ENCODE measurements around the gene ZCCHC24.
A peak's percentile ranks its signal among the peaks of the same experiment; 100 is the strongest.

Gene ZCCHC24

DNA sequence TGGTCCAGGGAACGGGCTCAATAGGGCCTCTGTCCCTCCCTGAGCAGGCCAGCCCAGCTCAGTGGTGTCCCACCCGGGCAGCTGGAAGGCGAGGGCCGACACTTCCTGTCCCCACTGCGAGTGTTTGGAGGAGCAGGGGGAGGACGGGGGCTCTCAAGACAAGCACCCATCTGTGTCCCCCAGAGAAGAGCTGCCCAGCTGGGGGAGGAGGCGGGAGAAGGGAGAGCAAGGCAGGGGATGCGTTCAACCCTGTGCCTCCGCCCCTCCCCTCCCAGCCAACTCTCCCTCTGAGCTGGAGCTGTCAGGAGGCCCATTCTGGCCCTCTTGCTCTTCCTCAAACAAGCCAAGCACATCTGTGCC is 35.7 kb downstream of the ZCCHC24 start:
- no peak for DNase-seq

DNA sequence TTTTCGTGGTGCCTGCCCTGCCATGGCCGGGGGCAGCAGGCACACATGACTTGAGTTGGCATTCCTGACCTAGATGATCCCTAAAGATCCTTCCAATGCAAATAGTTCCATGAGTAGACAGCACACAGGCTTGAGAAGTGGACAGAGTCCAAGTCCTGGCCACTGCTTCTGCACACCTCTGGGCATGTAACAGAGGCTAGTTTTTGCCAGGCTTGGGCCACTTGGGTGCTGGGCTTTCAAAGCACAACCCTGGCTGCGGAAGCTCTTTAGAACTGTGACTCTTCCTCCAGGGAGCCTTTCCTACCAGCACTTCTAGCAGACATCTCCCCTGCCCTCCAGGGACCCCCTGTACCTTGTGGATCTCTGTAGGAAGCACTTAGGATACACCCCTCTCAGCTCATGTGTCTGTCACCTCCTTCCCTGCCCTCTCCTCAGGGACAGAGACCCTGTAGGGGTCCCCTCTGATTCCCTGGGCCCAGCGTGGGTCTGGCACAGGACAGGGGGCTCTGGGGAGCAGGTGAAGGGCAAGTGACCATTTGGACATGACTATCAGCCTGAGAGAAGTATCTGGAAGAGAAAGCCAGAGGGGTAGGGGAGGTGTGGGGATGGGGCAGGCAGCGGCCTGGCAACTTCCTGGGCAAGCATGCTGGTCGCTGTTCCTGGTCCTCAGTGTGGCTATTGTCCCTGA is 36.2 kb downstream of the ZCCHC24 start:
- DNase-seq: no peak

DNA sequence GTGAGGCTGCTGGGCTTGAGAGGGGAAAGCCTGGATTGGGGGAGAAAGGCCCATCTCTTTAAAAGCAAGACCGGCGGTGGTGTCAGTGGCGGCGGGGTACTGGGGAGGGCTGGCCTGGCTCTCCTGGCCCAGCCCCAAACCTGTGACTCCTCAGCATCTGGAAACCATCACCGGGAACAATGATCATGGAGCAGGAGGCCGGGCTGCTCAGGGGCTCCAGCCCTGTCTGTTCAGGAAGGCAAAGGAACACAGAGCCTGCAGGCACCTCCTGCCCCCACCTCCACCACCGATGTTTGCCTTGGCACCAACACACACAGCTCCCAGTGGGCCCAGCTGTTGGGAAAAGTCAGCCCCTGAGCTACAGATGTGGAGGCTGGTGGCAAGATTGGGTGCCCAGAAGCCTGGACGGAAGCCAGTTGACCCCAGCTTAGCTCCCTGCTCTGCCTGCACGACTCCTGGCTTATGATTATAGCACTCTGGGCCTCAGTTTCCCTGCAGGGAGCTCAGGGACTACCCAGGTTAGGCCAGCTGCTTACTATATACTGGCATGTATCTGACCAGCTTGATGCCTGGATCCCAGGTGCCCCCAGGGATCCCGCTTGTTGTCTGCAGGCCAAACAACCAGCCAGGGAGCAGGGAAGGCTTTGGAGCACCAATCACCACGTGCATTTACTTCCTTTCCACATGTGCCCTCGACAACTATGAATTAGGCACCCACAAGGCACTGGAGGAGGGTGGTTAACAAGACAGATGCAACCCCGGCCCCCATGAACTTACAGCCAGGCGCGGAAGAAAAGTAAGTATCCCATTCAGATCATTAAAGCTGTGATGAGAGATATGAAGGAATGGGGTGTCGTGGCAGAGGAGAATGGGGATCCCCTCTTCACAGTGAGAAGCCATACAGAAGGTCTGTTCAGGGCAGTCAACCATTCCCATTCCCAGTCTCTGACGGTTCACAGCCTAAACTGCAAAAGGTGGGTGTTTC is 37.3 kb downstream of the ZCCHC24 start:
- DNase-seq: no peak

DNA sequence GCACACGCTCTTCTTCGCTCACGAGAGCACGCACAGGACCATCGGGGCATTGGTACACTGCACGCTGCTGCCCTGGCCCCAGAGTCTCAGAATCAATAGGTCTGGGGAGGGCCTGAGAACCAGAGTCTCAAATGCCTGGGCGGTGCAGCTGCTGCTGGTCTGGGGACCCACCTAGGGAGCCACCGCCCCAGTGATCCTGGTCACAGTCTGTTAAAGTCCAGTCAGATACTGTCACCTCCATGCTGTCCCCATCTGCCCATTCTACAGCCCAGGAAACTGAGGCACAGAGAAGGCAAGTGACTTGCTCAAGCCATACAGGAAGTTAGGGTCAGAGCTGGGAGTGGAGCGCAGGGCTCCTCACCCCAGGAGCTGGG is 38.0 kb downstream of the ZCCHC24 start:
- DNase-seq: no peak

DNA sequence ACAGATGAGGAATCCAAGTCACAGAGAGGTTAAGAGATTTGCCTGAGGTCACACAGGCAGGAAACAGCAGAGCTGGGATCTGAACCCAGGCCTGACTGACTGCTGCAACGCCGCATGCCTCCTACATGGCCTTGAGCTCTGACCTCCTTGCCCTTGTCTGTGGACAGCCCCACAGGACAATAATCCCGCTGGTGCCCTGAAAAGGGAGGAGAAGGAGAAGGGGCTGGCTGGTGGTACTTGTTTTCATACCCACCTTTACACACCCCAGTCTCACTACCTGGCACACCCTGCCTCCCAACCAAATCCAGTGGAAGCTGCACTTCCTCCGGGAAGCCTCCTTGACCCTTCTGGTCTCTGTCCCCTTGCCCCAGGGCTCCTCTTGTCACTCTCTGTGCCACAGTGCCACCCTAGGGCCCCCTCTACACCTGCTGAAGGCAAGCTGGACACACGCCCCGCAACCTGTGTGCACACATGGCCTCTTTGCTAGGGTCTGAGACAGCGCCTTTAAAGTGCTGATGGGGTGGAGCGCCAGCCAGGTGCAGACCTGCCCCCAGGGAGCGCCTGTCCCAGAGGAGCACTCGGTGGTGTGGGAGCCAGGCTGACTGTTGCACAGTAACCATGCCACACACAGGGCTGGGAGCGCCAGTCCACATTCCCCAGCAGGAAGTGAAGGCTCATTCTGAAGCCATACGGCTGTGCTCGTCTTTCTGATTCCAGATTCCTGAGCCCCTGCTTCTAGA is 38.6 kb downstream of the ZCCHC24 start:
- no peak for DNase-seq

DNA sequence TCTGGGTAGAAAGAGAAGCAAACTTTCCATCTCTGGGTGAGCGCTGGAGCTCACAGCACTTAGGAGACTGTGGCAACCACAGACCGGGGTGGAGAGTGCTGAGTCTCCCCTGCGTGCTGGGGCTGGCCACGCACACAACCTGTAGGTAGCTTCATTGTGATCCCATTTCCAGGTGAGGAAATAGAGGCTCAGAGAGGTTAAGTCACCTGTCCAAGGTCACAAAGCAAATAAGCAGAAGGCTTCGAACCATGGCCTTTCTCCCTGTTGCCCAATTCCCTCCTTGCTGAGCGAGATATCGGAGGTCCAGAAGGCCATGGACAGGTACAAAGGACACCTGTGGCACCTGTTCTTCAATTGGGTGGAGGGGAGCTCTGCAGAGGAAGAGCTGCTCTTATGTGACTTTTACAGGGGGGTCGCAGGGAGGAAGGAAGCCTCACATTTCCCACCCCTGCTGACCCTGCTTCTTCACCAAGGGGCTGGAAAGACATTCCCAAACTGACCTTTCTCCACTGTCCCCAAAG is 39.4 kb downstream of the ZCCHC24 start:
- no peak for DNase-seq

DNA sequence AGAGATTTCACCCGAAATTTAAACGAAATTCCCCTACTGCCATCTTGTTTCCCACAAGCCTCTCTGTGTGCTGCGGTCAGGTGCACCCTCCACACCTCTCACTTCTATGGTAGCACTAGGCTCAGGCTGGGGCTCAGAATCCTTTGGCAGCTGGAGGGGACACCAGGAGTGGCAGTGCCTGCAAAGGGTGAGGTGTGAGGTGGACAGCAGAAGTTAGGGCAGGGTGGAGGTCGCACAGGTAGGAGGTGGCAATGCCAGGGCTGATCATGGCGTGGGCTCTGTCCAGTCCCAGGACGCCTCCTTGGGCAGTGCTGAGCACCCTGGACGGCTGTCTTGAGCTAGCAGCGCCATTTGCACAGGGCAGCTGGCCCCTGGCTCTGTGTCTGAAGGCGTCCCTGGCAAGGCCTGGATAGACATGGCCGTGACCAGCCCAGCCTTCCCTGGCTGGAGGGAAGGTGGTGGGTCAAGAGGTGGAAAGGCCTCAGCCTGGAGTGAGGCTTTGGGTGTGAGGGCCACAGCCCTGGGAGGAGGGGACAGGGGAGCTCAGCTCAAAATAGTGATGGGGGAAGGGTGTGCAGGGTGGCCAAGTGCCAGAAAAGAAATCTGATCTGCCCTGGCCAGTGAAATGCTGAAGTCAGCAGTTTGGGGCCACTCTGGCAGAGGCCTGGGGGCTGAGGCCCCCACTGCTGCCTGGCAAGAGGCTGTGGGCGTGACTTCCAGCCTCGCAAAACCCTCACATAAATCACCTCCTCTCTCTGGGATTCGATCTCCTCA is 40.0 kb downstream of the ZCCHC24 start:
- DNase-seq: no peak

DNA sequence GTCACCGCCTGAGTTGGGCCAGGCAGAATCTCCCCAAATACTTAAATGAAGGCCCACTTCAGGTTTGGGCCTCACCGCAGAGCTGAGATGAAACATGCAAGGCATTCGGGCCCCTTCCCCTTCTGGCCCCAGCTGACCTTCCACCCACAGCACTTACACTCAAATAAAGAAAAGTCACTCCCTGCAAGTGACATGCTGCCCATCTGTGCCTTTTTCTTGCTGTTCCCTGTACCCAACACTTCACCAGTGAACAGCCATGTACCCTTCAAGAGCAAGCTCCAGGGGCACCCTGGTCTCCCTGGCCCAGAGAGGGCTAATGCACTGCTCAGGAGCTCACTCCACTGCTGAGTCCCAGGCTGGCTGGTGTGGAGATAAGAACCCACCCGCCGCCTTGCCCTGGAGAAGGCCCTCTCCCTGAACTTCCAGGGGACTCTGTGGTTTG is 40.7 kb downstream of the ZCCHC24 start:
- DNase-seq: no peak

DNA sequence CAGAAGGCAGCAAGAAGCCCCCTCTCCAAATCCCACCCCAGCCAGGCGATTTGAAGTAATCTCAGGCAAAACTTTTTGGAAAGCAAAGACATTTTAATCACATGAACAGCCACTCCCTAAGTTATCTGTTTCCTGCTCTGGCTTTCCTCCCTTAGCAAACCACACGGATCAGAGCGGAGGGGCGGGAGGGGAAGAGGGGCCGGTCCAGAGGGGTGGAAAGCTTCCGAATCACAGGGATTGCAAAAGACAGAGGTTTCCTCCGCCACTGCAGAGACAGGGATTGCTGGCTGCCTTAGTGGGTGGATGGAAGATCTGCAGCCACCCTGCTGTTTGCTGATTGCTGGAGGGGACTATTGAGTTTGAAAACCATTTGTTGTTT is 41.2 kb downstream of the ZCCHC24 start:
- no peak for DNase-seq

DNA sequence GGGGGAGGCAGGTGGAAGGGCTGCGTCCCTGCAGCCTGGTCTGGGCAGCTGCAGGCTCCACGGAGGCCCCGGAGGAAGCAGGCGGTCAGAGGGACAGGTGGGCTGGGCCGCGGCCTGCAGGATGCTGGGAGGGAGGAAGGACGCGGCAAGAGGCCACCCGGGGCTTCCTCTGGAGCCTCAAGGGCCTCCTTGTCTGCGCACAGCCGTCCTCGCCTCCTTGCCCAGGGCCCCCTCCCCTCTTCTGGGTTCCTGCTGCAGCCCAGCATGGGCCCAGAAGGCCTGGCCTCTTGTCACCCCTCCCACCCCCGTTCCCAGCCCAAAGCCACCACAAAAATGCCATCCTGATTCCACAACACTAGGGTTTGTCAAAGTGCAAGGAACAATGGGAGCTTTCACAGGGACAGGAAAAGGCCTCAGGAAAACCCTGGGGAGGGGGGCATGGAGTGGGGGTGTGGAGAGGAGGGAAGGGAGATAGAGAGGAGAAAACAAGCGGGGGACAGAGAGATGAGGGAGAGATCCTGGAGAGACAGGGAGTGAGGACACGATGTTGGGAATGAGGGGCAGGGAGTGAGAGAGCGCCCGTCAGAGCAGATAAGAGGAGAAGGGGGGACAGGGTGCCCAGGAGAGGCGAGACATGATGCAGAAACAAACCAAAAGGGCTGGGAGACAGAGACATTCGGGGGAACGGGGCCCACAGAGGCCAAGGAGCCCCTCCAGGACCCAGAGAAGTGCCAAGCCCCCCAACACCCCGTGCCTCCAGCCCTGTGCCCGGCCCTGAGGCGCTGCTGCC is 41.8 kb downstream of the ZCCHC24 start:
- DNase-seq: no peak

DNA sequence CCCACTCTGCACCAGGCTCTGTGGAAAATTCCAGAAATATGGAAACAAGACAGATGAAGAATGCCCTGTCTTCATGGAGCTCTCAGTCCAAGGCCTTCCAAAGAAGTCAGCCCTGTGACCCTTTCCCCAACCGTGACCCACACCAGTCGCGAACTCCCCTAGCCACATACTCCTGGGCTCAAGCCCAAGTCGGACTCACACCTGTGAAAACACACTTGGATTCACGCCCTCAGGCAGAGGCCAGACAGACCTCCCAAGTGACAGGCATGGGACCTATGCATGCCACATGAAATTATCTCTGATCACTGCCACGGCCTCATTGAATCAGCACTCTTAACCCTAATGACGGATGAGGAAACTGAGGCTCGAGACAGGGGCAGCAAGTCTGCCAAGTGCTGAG is 42.5 kb downstream of the ZCCHC24 start:
- DNase-seq: no peak

DNA sequence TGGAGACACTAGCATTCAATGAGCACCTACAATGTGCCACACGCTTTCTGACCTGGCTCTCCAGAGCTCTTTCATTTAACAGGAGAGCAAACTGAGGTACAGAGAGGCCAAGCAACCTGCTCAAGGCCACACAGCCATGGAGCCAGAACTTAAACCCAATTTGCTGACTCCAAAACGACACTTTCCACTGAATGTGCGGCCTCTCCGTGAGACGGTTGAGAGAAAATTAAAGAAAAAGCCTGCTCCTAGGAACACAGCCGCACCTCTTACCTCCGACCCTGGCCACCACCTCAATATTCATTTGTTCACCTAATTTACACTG is 42.8 kb downstream of the ZCCHC24 start:
- no peak for DNase-seq

DNA sequence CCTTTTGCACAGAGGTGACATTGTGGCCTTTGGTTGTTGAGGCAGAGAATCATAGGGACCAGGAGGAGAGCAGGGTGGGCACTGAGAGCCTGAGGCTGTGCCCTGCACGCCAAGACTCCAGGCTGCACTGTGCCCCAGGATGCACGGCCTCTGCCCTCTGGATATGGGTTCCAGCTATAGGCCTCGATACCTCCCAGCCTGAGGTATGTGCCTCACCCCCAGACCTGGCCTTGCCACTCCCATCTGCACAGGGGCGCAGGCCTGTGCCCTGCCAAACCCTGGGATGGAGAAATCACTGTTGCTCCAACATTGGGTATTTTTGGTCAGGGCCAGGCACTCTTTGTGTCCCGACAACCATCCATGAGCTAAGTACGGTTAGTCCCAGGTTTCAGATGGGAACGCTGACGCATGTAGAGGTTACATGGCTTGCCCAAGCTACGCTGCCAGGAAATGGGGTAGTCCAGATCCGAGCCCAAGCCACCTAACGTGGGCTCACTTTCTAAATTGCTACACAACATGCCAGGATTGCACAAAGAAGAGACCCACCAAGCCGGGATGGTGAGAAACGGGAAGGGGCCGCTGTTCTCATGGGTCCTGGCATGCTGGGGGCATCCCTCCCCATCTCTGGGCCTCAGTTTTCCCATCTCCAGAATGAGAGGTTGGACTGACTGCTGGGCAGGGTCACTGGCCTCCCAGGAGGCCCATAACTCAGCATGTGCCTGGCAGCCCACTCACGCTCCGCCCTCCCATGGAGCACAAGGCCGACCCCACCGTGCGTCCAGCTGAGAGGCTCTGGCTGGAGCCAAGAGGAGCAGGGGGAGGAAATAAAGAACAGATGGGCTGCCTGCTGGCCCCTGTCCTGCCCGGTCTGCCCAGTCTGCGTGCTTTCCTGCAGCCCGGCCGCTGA is 44.2 kb downstream of the ZCCHC24 start:
- DNase-seq: no peak

DNA sequence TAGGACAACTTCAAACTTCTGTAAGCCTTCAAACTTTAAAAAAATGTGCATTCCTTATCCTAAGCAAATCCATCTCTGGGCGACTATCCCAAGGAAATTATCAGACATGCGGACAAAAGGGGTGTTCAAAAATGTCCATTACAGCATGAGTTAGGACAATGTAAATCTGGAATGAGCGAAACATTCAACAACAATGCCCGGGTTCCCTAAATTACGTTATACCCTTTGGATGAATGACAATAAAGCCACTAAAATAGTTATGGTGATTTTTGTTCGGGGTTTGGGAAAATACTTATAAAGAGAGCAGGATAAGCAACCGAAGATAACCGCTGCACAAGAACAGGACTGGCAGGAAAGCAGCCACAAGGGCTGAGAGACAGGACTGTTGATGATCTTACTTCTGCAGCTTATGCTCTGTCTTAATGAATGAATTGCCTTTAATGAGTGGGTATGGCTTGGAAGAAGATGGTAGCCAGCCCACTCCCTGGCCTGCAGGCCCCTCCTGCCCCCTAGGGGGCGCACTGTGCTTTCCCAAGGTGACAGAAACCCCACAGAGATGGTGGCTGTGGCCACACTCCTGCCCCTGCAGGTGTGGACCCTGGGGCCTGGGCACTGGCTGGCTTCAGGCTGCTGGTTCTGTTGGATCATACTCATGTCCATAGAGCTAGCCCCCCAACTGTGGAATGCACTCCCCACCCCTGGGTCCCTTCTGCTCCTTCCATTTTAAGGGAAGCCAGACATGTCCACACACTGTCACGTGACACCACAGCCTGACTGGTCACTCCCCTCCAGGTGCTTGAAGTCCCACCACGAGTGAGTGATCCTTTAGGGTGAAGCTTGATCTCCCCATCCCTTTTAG is 45.0 kb downstream of the ZCCHC24 start:
- peak; percentile 3 to 37 for DNase-seq

DNA sequence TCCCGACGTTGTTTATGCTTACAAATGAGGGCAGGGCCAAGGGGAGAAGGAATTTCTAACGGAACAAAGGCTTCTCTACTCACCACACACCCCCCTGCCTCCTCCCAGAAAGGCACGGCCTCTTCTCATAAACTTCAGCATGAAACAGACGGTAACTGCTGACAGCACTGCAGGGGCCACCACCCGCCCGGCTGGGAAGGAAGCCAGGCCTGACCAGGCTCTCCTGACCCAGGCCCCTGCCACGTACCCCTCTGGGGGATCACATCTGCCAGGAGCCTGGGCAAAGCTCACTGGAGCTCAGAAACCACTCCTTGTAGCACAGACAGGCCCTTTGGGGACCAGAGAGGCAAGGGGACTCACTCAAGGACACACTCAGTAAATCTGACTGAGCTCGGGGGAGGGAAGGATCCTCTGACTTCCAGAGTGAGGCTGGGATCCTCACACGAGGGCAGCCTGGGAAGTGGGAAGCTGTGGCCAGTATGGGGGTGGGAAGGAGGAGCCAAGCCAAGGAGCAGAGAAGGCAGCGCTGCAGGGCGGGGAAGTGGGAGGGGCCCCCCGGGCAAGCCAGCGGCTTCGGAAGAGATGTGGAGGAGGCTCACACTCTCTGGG is 46.1 kb downstream of the ZCCHC24 start:
- no peak for DNase-seq

DNA sequence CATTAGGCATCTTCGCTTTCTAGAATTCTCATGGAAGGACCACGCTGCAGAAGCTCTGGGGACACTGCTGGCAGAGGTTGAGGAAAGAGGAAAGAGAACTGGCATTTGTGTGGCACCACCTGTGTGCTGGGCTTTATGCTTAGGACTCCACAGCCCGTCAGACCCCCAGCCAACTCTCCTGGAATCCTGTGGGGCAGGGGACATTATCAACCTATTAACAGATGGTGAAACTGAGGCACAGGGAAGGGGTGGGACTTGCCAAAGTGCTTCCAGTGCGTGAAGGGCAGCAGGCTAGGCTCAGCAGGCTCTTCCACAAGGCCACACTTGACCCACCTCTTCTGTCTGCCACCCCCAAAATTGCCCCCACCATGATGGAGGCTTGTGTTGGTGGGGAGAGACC is 46.8 kb downstream of the ZCCHC24 start:
- DNase-seq: no peak

DNA sequence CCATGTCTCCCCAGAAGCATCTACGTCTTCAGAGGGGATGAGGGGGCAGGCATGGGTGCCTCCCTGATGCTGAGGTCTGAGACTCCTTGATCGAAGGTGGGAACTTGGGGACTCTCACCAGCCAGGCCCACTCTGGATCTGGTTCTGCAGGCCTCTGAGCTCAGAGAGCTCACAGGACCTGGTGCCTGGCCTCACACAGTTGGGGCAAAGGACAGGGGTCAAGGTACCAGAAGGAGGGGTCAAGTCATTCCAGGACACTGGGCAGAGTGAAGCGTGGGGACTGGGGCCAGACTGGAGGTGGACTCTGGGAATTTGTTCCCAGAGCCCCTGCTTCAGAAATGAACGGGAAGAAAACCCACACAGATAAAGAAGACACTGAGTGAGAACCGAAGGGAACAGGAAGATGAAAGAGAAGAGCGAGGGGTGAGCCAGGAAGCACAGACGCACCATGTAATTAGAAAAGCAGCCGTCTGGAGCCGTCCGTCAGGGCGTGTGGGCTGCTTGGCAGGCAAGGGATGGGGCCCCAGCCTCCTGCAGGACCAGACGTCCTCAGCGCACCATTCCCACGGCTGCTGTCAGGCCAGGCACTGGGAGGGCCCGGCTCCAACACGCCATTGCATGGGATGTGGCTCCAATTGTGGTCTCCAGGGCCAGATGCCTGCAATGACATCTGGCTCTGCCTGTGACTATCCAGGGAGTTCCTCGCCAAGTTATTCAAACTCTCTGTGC is 47.7 kb downstream of the ZCCHC24 start:
- DNase-seq: no peak

DNA sequence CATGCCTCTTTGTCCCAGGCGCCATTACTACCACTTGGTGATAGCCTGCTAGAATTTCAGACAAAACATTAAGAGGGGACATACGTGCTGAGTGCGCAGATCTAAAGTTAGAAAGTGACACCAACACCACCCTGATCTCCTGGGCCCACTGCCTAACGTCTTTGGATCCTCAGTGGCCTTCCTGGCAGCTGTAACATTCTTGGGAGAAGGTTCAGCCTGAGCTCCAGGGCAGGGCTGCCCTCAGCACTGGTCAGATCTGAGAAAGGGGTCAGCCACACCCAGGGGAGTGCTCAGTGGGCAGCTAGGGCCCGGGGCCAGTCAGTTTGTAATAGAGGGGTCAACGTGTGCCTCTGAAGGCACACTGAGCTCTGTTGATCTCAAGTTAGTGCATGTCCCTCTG is 48.4 kb downstream of the ZCCHC24 start:
- DNase-seq: no peak

DNA sequence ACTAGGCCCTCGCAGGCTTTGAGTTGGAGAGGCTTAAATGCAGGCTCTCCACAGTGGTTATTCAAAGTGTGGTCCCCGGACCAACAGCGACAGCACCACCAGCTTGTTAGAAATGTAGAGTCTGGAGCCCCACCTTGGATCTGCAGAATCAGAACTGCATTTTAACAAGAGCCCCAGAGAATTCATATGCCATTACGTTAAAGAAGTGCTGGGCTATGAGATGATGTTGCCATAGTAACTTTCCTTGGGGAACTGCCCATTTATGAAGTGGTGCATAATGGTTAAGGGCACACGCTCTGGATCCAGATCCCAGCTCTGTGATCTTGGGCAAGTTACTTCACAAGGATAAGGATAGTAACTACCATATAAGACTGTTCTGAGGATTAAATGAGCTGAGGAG is 48.9 kb downstream of the ZCCHC24 start:
- no peak for DNase-seq
